Urothelium cell line (cell line): Measurements from ENCODE around the gene BPIFB3.
"Not testable (repeated sequence)": the region's sequence is repeated elsewhere in the genome, so short reads cannot be mapped to it uniquely, and the experiment has no call there.

Source experiments
- DNase-seq: peaks from one replicate; pipeline ENCODE4 v3.0.0; 2011; ENCODE audit warnings: low spot score, mixed read lengths
- FAIRE-seq: peaks from 2 replicates; lab custom pipeline; 2011; peaks lifted over from hg19 to GRCh38; lab: Jason Lieb, UNC

BPIFB3 gene

GRCh38 chr20:33112547-33113386, 59.1 kb downstream of the BPIFB3 start:
- no peak for FAIRE-seq
- no peak for DNase-seq

GRCh38 chr20:33113387-33113908, 59.7 kb downstream of the BPIFB3 start:
- FAIRE-seq: no peak
- no peak for DNase-seq

GRCh38 chr20:33115501-33115900, 61.8 kb downstream of the BPIFB3 start:
- FAIRE-seq, DNase-seq: not testable (repeated sequence)

GRCh38 chr20:33119725-33120720, 66.3 kb downstream of the BPIFB3 start:
- FAIRE-seq: no peak

GRCh38 chr20:33120934-33121333, 67.2 kb downstream of the BPIFB3 start:
- DNase-seq (no peak), FAIRE-seq (no peak)

More at GRCh38 chr20:33119725-33120720, 66.3 kb downstream of the BPIFB3 start:
- peak; percentile 46 for DNase-seq

- not testable (repeated sequence) for FAIRE-seq, DNase-seq
Observed at GRCh38 chr20:33122297-33122696, 68.6 kb downstream of the BPIFB3 start.
